Kidney epithelial cell (primary cell): ENCODE measurements around the gene RPS17. TPM values are rescaled to one million over a fixed set of nuclear protein-coding genes. Genes with fewer than 3 reads are reported as not detected.

Experiments
- DNase-seq: peaks from one replicate; pipeline ENCODE4 v3.0.0-alpha.2; 2010; ENCODE audit warnings: low read depth
- H3K27me3 ChIP-seq: 2 replicates; pipeline ENCODE4 v1.6.0; 2011; ENCODE audit warnings: low read length; ENCODE audit not compliant: control insufficient read depth, insufficient read depth
- H3K36me3 ChIP-seq: 2 replicates; pipeline ENCODE4 v1.5.1; 2011; ENCODE audit warnings: low read length; ENCODE audit not compliant: control insufficient read depth, insufficient read depth
- H3K4me3 ChIP-seq: 2 replicates; pipeline ENCODE4 v1.5.1; 2011; ENCODE audit warnings: low read depth, mild to moderate bottlenecking, control low read depth, low read length
- total RNA-seq: library from RNA; depleted of rRNA; stranded (reverse); fragments of >200 nt; gene quantifications from 2 replicates; pipeline ENCODE4 v1.2.3, GENCODE V29; 2015
- TF ChIP-seq, protein P1 (sequence below): IDR thresholded peaks from 2 replicates; pipeline ENCODE4 v1.5.1; 2011; ENCODE audit warnings: mild to moderate bottlenecking, moderate library complexity, low read length, control low read depth, inconsistent platforms; ENCODE audit not compliant: insufficient read depth, poor library complexity, severe bottlenecking

Gene RPS17
- total RNA-seq, 1 donor from 2014 or later = 5,590 TPM

DNA sequence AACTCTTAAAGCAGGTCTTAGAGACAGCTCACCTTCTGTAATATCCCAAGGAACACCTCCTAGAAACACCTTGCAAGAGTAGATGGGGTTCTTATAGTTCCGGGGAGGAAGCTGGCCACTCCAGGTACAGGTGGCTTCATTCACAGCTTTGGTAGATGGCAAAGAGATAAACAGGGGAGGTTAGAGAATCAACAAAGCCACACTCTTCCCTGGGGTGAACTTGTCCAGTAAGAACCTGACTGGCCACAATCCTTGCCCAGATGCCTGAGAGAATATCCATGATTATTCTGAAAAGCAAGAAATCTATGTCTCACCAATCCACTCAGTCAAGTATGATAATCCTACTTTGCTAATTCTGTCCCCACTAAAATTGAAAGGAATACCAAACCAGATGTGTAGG is 13.6 kb upstream of the RPS17 start:
- no peak overlapping the region for H3K4me3 ChIP-seq
- TF ChIP-seq, protein P1, sequence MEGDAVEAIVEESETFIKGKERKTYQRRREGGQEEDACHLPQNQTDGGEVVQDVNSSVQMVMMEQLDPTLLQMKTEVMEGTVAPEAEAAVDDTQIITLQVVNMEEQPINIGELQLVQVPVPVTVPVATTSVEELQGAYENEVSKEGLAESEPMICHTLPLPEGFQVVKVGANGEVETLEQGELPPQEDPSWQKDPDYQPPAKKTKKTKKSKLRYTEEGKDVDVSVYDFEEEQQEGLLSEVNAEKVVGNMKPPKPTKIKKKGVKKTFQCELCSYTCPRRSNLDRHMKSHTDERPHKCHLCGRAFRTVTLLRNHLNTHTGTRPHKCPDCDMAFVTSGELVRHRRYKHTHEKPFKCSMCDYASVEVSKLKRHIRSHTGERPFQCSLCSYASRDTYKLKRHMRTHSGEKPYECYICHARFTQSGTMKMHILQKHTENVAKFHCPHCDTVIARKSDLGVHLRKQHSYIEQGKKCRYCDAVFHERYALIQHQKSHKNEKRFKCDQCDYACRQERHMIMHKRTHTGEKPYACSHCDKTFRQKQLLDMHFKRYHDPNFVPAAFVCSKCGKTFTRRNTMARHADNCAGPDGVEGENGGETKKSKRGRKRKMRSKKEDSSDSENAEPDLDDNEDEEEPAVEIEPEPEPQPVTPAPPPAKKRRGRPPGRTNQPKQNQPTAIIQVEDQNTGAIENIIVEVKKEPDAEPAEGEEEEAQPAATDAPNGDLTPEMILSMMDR = no peak
- no peaks in the 10 kb centered on the region for H3K27me3 ChIP-seq
- no peaks in the 10 kb centered on the region for H3K36me3 ChIP-seq
- DNase-seq = no peak

- TF ChIP-seq, protein P1 = no peak
- DNase-seq = no peak
- no peak overlapping the region for H3K4me3 ChIP-seq
- H3K27me3 ChIP-seq = no peaks in the 10 kb centered on the region
- no peaks in the 10 kb centered on the region for H3K36me3 ChIP-seq
Observed at GRCh38 chr15:82552861-82553260, 12.6 kb upstream of the RPS17 start.

GRCh38 chr15:82551646-82552247 is 11.5 kb upstream of the RPS17 start:
- Histone ChIP-seq H3K36me3 (no peaks in the 10 kb centered on the region), H3K27me3 (no peaks in the 10 kb centered on the region), H3K4me3 (no peak overlapping the region)
- peak; percentile 32 for DNase-seq
- TF ChIP-seq, protein P1 = no peak

- DNase-seq = no peak
- TF ChIP-seq, protein P1 = no peak
- Histone ChIP-seq H3K36me3 (no peaks in the 10 kb centered on the region), H3K4me3 (no peak overlapping the region), H3K27me3 (peaks cover 4% of the 10 kb centered on the region)
Observed at GRCh38 chr15:82549199-82549665, 9.0 kb upstream of the RPS17 start.

- TF ChIP-seq, protein P1 = no peak
- Histone ChIP-seq H3K36me3 (no peaks in the 10 kb centered on the region), H3K27me3 (peaks cover 4% of the 10 kb centered on the region), H3K4me3 (no peak overlapping the region)
- DNase-seq = no peak
Observed at GRCh38 chr15:82548700-82549099, 8.4 kb upstream of the RPS17 start.

DNA sequence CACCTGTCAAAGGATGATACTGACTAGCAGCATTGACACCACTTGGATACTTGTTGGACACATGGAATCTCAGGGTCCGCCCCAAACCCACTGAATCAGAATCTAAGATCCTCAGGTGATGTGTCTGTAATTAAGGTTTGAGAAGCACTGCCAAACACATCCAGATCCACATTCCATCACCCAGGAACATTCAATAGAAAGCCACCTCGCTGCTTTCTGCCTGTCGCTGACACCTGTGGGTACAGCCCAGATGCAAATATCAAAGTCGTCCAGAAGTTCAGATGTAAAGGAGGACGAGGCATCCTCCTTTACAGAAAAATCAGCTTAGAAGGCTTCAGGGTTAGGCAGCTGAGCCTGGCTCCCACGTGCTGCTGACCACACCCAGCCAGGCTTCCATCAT is 5.2 kb upstream of the RPS17 start:
- Histone ChIP-seq H3K4me3 (no peak overlapping the region), H3K27me3 (peaks cover 4% of the 10 kb centered on the region), H3K36me3 (no peaks in the 10 kb centered on the region)
- TF ChIP-seq, protein P1 = no peak
- no peak for DNase-seq
